Measurements from ENCODE around the gene AFAP1L2.

Gene AFAP1L2

DNA sequence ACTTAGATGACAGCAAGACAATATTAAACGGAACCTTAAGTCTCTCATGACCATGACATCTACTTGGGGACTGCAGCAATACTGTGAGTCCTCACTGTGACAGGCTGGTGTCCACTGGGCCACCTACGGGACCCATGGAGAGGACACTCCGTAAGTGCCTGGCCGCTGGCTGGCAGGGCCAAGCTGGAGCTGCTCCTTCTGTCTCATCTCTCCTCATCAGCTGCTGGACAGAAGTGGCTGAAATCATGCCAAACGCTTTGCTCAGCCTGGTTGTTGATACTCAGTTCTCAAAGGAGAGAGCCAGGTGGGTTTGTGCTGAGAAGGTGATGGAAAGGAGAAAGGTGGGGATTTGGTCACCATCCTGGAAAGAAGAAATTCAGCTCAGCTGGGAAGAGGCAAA lies 33.3 kb downstream of the AFAP1L2 start:
- Histone ChIP-seq H3K9me2 (replicated peaks; ENCODE audit: control insufficient read depth, low read length) (no peaks in the 10 kb centered on the region), H3F3A (ENCODE audit: control insufficient read depth, insufficient read depth) (no peaks in the 10 kb centered on the region), H3K9me3 (ENCODE audit: control insufficient read depth, insufficient read depth, low read length) (no peaks in the 10 kb centered on the region), H4K20me1 (ENCODE audit: control insufficient read depth, insufficient read depth, low read depth, low read length) (no peaks in the 10 kb centered on the region), H3K27ac (ENCODE audit: low read depth, low read length) (no peak overlapping the region), H3K36me3 (ENCODE audit: control insufficient read depth, low read length) (no peaks in the 10 kb centered on the region), H3K4me3 (ENCODE audit: low read length) (no peak overlapping the region), H3K27me3 (ENCODE audit: control insufficient read depth, low read length) (peaks cover under 1% of the 10 kb centered on the region; the same call in 1 of the 2 replicates), H3K4me1 (ENCODE audit: control insufficient read depth, low read length) (no peaks in the 10 kb centered on the region), H3K79me2 (ENCODE audit: control insufficient read depth, low read length) (no peaks in the 10 kb centered on the region), H3K4me2 (ENCODE audit: low read length) (no peak overlapping the region)
- TF ChIP-seq, protein P1, sequence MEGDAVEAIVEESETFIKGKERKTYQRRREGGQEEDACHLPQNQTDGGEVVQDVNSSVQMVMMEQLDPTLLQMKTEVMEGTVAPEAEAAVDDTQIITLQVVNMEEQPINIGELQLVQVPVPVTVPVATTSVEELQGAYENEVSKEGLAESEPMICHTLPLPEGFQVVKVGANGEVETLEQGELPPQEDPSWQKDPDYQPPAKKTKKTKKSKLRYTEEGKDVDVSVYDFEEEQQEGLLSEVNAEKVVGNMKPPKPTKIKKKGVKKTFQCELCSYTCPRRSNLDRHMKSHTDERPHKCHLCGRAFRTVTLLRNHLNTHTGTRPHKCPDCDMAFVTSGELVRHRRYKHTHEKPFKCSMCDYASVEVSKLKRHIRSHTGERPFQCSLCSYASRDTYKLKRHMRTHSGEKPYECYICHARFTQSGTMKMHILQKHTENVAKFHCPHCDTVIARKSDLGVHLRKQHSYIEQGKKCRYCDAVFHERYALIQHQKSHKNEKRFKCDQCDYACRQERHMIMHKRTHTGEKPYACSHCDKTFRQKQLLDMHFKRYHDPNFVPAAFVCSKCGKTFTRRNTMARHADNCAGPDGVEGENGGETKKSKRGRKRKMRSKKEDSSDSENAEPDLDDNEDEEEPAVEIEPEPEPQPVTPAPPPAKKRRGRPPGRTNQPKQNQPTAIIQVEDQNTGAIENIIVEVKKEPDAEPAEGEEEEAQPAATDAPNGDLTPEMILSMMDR (IDR thresholded peaks at IDR 0.05; ENCODE audit: low read depth, low read length, poor library complexity, severe bottlenecking) = no peak
- no peak for TF ChIP-seq EZH2phosphoT487 (IDR thresholded peaks at IDR 0.05; ENCODE audit: borderline replicate concordance, low read length)

DNA sequence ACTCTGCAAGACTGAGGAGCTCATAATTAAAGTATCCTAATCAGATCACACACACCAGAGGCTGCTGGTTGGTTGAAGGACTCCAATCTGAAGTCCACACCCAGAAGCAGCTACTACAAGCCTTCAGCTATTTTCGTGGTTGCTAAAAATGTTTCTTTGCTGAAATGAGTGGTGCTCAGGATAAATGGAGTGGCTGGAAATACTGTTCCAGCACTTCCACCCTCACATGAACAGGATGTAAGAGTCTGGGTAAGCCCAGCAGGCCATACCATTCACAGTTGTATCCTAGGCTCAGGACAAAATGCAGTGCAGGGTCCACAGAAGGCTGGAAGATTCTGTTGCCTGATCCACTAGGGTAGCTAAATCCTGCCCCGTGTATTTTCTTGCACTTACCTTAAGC lies 34.1 kb downstream of the AFAP1L2 start:
- Histone ChIP-seq H3K79me2 (ENCODE audit: control insufficient read depth, low read length) (no peaks in the 10 kb centered on the region), H3K4me1 (ENCODE audit: control insufficient read depth, low read length) (no peaks in the 10 kb centered on the region)
- TF ChIP-seq EZH2phosphoT487 (IDR thresholded peaks at IDR 0.05; ENCODE audit: borderline replicate concordance, low read length) = no peak
- TF ChIP-seq, protein P1 (IDR thresholded peaks at IDR 0.05; ENCODE audit: low read depth, low read length, poor library complexity, severe bottlenecking) = no peak

DNA sequence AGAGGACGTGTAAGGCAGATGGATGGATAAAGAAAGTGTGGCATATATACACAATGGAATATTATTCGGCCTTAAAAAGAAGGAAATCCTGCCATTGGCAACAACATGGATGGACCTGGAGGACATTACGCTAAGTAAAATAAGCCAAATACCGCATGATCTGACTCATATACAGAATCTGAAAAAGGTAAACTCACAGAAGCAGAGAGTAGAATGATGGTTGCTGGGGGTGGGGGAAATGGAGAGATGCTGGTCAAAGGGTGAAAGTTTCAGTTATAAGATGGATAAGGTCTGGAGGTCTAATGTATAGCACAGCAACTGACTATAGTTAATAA lies 36.3 kb downstream of the AFAP1L2 start:
- H3K9me2 ChIP-seq (replicated peaks; ENCODE audit: control insufficient read depth, low read length) = no peaks in the 10 kb centered on the region
- H3K79me2 ChIP-seq (ENCODE audit: control insufficient read depth, low read length) = no peaks in the 10 kb centered on the region
- H3K4me2 ChIP-seq (ENCODE audit: low read length) = no peak overlapping the region
- TF ChIP-seq, protein P1 (IDR thresholded peaks at IDR 0.05; ENCODE audit: low read depth, low read length, poor library complexity, severe bottlenecking) = no peak
- TF ChIP-seq EZH2phosphoT487 (IDR thresholded peaks at IDR 0.05; ENCODE audit: borderline replicate concordance, low read length) = no peak
- no peak overlapping the region for H3K27ac ChIP-seq (ENCODE audit: low read depth, low read length)
- no peaks in the 10 kb centered on the region for H3F3A ChIP-seq (ENCODE audit: control insufficient read depth, insufficient read depth)
- H4K20me1 ChIP-seq (ENCODE audit: control insufficient read depth, insufficient read depth, low read depth, low read length) = no peaks in the 10 kb centered on the region
- no peaks in the 10 kb centered on the region for H3K9me3 ChIP-seq (ENCODE audit: control insufficient read depth, insufficient read depth, low read length)
- no peak overlapping the region for H3K4me3 ChIP-seq (ENCODE audit: low read length)
- no peaks in the 10 kb centered on the region for H3K36me3 ChIP-seq (ENCODE audit: control insufficient read depth, low read length)
- H3K4me1 ChIP-seq (ENCODE audit: control insufficient read depth, low read length) = no peaks in the 10 kb centered on the region
- H3K27me3 ChIP-seq (ENCODE audit: control insufficient read depth, low read length) = no peaks in the 10 kb centered on the region

More for the DNA sequence above, 34.1 kb downstream of the AFAP1L2 start:
- Histone ChIP-seq H4K20me1 (ENCODE audit: control insufficient read depth, insufficient read depth, low read depth, low read length) (no peaks in the 10 kb centered on the region), H3K27me3 (ENCODE audit: control insufficient read depth, low read length) (no peaks in the 10 kb centered on the region), H3K27ac (ENCODE audit: low read depth, low read length) (no peak overlapping the region), H3K4me3 (ENCODE audit: low read length) (no peak overlapping the region), H3F3A (ENCODE audit: control insufficient read depth, insufficient read depth) (no peaks in the 10 kb centered on the region), H3K4me2 (ENCODE audit: low read length) (no peak overlapping the region), H3K9me2 (replicated peaks; ENCODE audit: control insufficient read depth, low read length) (no peaks in the 10 kb centered on the region), H3K36me3 (ENCODE audit: control insufficient read depth, low read length) (no peaks in the 10 kb centered on the region), H3K9me3 (ENCODE audit: control insufficient read depth, insufficient read depth, low read length) (no peaks in the 10 kb centered on the region)
